ENCODE results near the gene SLC22A23.
A peak's percentile ranks its signal among the peaks of the same experiment; 100 is the strongest.
"Not testable (repeated sequence)": the region's sequence is repeated elsewhere in the genome, so short reads cannot be mapped to it uniquely, and the experiment has no call there.

The SLC22A23 gene

GRCh38 chr6:3242768-3243167, 214.1 kb downstream of the SLC22A23 start:
- TF ChIP-seq CTCF (IDR thresholded peaks at IDR 0.05; ENCODE audit: insufficient read depth, low read length, missing control alignments), result no peak
- POLR2A ChIA-PET, result no interaction called here
- DNase-seq (ENCODE audit: low read depth, low spot score), result no peak
- CTCF ChIA-PET, result interaction anchor here (0.8 to 13.3 kb wide), 2 partner anchors 104 to 114 kb away, joined by 3 to 221 read pairs; no protein-coding TSS in a partner anchor
- no peak overlapping the region for H3K4me3 ChIP-seq (ENCODE audit: low read depth, low read length)

- CTCF ChIA-PET, result interaction anchor here (0.9 kb wide), 1 partner anchor 10 kb away, joined by 3 read pairs; no protein-coding TSS in a partner anchor
- H3K4me3 ChIP-seq (ENCODE audit: low read depth, low read length); DNase-seq (ENCODE audit: low read depth, low spot score); POLR2A ChIA-PET: not testable (repeated sequence)
Observed at GRCh38 chr6:3241745-3242144, 215.1 kb downstream of the SLC22A23 start.

- no peak for DNase-seq (ENCODE audit: low read depth, low spot score)
- ChIA-PET POLR2A (no interaction called here), CTCF (interaction anchor here (1.1 to 7.0 kb wide), 2 partner anchors 9 to 114 kb away, joined by 3 to 81 read pairs; no protein-coding TSS in a partner anchor)
- H3K4me3 ChIP-seq (ENCODE audit: low read depth, low read length), result no peak overlapping the region
- no peak for TF ChIP-seq CTCF (IDR thresholded peaks at IDR 0.05; ENCODE audit: insufficient read depth, low read length, missing control alignments)
Observed at GRCh38 chr6:3240595-3240994, 216.3 kb downstream of the SLC22A23 start.

GRCh38 chr6:3239110-3239830, 217.6 kb downstream of the SLC22A23 start:
- no peak for DNase-seq (ENCODE audit: low read depth, low spot score)
- no peak overlapping the region for H3K4me3 ChIP-seq (ENCODE audit: low read depth, low read length)
- POLR2A ChIA-PET, result no interaction called here
- TF ChIP-seq CTCF (IDR thresholded peaks at IDR 0.05; ENCODE audit: insufficient read depth, low read length, missing control alignments), result peak; percentile 7
- CTCF ChIA-PET, result interaction anchor here (1.1 to 7.0 kb wide), 2 partner anchors 10 to 113 kb away, joined by 3 to 81 read pairs; no protein-coding TSS in a partner anchor

- TF ChIP-seq CTCF (IDR thresholded peaks at IDR 0.05; ENCODE audit: insufficient read depth, low read length, missing control alignments), result no peak
- DNase-seq (ENCODE audit: low read depth, low spot score), result no peak
- ChIA-PET CTCF (interaction anchor here (0.7 to 7.0 kb wide), 5 partner anchors 9 to 100 kb away, joined by 3 to 81 read pairs (median 4); partner anchors contain the start of gene TUBB2A), POLR2A (interaction anchor here (1.3 kb wide), 2 partner anchors 9 to 80 kb away, joined by 4 to 9 read pairs; partner anchors contain the start of gene TUBB2A)
- H3K4me3 ChIP-seq (ENCODE audit: low read depth, low read length), result no peak overlapping the region
Observed at GRCh38 chr6:3237761-3238662, 218.8 kb downstream of the SLC22A23 start.

- ChIA-PET POLR2A (no interaction called here), CTCF (interaction anchor here (1.3 to 7.0 kb wide), 2 partner anchors 10 to 14 kb away, joined by 3 to 81 read pairs; no protein-coding TSS in a partner anchor)
- DNase-seq (ENCODE audit: low read depth, low spot score), result no peak
- no peak for TF ChIP-seq CTCF (IDR thresholded peaks at IDR 0.05; ENCODE audit: insufficient read depth, low read length, missing control alignments)
- no peak overlapping the region for H3K4me3 ChIP-seq (ENCODE audit: low read depth, low read length)
Observed at GRCh38 chr6:3236005-3236404, 220.8 kb downstream of the SLC22A23 start.
